Stimulated activated CD4-positive, alpha-beta T cell treated with anti-CD3 and anti-CD28 coated beads, Interleukin-4, amount 100 ng/mL, for 1 hour (primary cell): ENCODE measurements around the gene TMEM125.

Experiments used
- DNase-seq: peaks from one replicate; pipeline ENCODE4 v3.0.0-alpha.2; 2020

Gene TMEM125

GRCh38 chr1:43294761-43295160 is 25.0 kb downstream of the TMEM125 start:
- DNase-seq = no peak

- DNase-seq = no peak
These were observed 26.4 kb downstream of the TMEM125 start for GRCh38 chr1:43296207-43296606.

- DNase-seq = no peak
These were observed 28.3 kb downstream of the TMEM125 start for GRCh38 chr1:43298055-43298454.

GRCh38 chr1:43299101-43299500 is 29.3 kb downstream of the TMEM125 start:
- DNase-seq = no peak

GRCh38 chr1:43300378-43301094 is 30.8 kb downstream of the TMEM125 start, which contains the start of gene TIE1:
TIE1 (plus strand) TSS chr1:43300982; CDS start chr1:43301072, 90 bp downstream.
- no peak for DNase-seq

- DNase-seq = no peak
These were observed 32.4 kb downstream of the TMEM125 start for GRCh38 chr1:43302201-43302600.

- DNase-seq = no peak
These were observed 33.1 kb downstream of the TMEM125 start for GRCh38 chr1:43302721-43303470.

GRCh38 chr1:43303471-43304313 is 33.9 kb downstream of the TMEM125 start:
- DNase-seq = no peak

GRCh38 chr1:43304314-43304681 is 34.5 kb downstream of the TMEM125 start:
- no peak for DNase-seq

GRCh38 chr1:43304771-43305300 is 35.1 kb downstream of the TMEM125 start:
- no peak for DNase-seq

- no peak for DNase-seq
These were observed 35.7 kb downstream of the TMEM125 start for GRCh38 chr1:43305461-43305860.

GRCh38 chr1:43305926-43306687 is 36.3 kb downstream of the TMEM125 start:
- DNase-seq = no peak

- DNase-seq = no peak
These were observed 37.1 kb downstream of the TMEM125 start for GRCh38 chr1:43306688-43307457.

- no peak for DNase-seq
These were observed 37.8 kb downstream of the TMEM125 start for GRCh38 chr1:43307458-43308158.

- DNase-seq = no peak
These were observed 39.0 kb downstream of the TMEM125 start for GRCh38 chr1:43308635-43309404.

GRCh38 chr1:43309405-43310025 is 39.7 kb downstream of the TMEM125 start:
- no peak for DNase-seq

GRCh38 chr1:43311521-43311920 is 41.7 kb downstream of the TMEM125 start:
- no peak for DNase-seq

GRCh38 chr1:43312212-43312623 is 42.4 kb downstream of the TMEM125 start:
- DNase-seq = no peak

GRCh38 chr1:43312663-43313515 is 43.1 kb downstream of the TMEM125 start:
- no peak for DNase-seq
